Type B pancreatic cell (in vitro differentiated cells): ENCODE data around the gene SLC28A3. TPM values are rescaled to one million over a fixed set of nuclear protein-coding genes. Genes with fewer than 3 reads are reported as not detected.
A peak's percentile ranks its signal among the peaks of the same experiment; 100 is the strongest.

Experiments
- DNase-seq: peaks from one replicate; pipeline ENCODE4 v3.0.0; 2021; ENCODE audit warnings: mixed read lengths; ENCODE audit not compliant: unreplicated experiment; ENCODE audit errors: extremely low spot score
- H3K27ac Mint-ChIP-seq: 2 replicates; pipeline ENCODE4 v1.8.0; 2021; ENCODE audit warnings: mild to moderate bottlenecking, mixed read lengths
- H3K27me3 Mint-ChIP-seq: 2 replicates; pipeline ENCODE4 v1.8.0; 2021; ENCODE audit warnings: mixed read lengths
- H3K36me3 Mint-ChIP-seq: 2 replicates; pipeline ENCODE4 v1.8.0; 2021; ENCODE audit warnings: mixed read lengths
- H3K4me1 Mint-ChIP-seq: one replicate; pipeline ENCODE4 v1.8.0; 2021; ENCODE audit warnings: mixed read lengths; ENCODE audit not compliant: unreplicated experiment
- H3K4me3 Mint-ChIP-seq: 2 replicates; pipeline ENCODE4 v1.8.0; 2021; ENCODE audit warnings: mild to moderate bottlenecking, mixed read lengths
- H3K9me3 Mint-ChIP-seq: 2 replicates; pipeline ENCODE4 v1.8.0; 2021; ENCODE audit warnings: mixed read lengths
- CTCF ChIP-seq: fragments of 200-600 bp; sonication (generic); conservative IDR thresholded peaks from 2 replicates; pipeline ENCODE4 v1.5.0; 2021; ENCODE audit warnings: antibody characterized with exemption, mild to moderate bottlenecking
- total RNA-seq: library from RNA; stranded (reverse); gene quantifications from 2 replicates; pipeline ENCODE4 v1.2.1, GENCODE V29; 2021; ENCODE audit warnings: low replicate concordance

Gene SLC28A3
- total RNA-seq, 1 donor from 2014 or later, result 2.4 TPM

- Mint-ChIP-seq H3K27ac (no peak overlapping the region), H3K4me1 (no peaks in the 10 kb centered on the region), H3K4me3 (no peak overlapping the region), H3K27me3 (no peaks in the 10 kb centered on the region), H3K9me3 (no peaks in the 10 kb centered on the region), H3K36me3 (no peaks in the 10 kb centered on the region)
- no peak for DNase-seq
- TF ChIP-seq CTCF, result no peak
These were observed 43.3 kb downstream of the SLC28A3 start for GRCh38 chr9:84297162-84297821.

DNA sequence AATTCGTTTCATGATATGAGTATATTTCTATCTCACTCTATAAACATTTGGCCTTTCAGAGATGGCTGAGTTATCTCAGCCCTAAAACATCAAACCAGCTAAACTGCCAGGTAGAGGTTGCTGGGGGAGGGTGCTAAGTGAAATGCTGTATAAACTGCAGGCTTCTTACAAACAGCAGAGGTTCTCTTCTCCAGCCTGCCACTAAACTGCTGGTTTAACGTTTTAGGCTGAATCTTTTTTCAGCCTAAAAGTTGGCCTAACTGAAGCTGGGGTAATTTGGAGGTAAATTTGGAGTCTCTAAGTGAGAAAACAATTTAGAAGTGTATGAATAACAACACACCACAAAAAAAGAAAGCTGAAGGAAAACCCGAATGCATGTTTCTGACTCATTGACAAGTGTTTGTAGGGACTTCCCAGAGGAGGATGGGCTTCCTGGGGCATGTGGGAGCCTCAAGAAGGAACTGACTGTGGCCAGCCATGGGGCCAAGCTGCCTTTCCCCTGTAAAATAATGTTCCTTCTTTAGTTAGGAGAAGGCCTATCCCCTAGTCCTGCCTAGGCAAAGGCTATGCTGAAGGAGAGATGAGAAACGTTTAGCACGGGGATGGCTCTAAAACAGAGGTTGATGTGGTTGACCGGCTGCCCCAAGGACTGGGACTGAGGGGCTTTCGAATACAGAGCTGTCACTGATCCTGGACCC lies 44.3 kb downstream of the SLC28A3 start:
- Mint-ChIP-seq H3K9me3 (no peaks in the 10 kb centered on the region), H3K36me3 (no peaks in the 10 kb centered on the region), H3K4me1 (no peaks in the 10 kb centered on the region), H3K27ac (no peak overlapping the region), H3K4me3 (no peak overlapping the region), H3K27me3 (no peaks in the 10 kb centered on the region)
- TF ChIP-seq CTCF, result no peak
- DNase-seq, result no peak

DNA sequence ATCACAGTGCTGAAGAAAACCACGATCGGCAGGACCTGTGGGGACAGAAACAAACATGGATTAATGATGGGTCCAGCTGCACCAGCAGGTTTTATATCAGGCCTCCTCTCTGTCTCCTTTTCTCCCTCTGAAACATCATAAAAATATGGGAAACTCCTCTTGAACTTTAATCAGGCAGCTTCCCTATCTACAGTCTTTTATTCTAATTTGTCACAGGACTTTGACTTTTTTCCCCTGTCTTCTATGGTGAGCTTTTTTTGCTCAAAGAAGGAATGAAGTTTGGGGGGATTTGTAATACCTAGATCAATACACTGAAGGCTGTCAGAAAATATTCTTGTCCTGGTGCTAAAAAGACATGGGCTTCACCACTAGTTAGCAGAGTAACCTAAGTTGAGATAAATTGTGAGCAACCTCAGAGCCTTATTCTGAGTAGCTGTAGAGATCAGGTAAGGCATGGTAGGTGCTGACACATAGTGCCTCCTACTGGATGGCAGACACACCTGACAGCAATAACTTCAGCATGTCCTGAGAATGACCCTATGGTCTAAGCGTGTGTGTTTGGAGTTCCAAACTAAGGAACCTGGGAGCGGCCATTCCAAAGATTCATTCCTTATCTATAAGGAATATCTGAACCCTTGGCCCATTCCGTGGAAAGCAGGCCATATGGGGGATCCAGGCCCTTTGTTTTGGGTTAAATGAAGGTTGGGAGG lies 46.2 kb downstream of the SLC28A3 start:
- TF ChIP-seq CTCF, result peak; percentile 23
- H3K27me3 Mint-ChIP-seq, result no peaks in the 10 kb centered on the region
- no peaks in the 10 kb centered on the region for H3K36me3 Mint-ChIP-seq
- no peak overlapping the region for H3K4me3 Mint-ChIP-seq
- no peak for DNase-seq
- no peak overlapping the region for H3K27ac Mint-ChIP-seq
- H3K9me3 Mint-ChIP-seq, result no peaks in the 10 kb centered on the region
- H3K4me1 Mint-ChIP-seq, result no peaks in the 10 kb centered on the region

DNA sequence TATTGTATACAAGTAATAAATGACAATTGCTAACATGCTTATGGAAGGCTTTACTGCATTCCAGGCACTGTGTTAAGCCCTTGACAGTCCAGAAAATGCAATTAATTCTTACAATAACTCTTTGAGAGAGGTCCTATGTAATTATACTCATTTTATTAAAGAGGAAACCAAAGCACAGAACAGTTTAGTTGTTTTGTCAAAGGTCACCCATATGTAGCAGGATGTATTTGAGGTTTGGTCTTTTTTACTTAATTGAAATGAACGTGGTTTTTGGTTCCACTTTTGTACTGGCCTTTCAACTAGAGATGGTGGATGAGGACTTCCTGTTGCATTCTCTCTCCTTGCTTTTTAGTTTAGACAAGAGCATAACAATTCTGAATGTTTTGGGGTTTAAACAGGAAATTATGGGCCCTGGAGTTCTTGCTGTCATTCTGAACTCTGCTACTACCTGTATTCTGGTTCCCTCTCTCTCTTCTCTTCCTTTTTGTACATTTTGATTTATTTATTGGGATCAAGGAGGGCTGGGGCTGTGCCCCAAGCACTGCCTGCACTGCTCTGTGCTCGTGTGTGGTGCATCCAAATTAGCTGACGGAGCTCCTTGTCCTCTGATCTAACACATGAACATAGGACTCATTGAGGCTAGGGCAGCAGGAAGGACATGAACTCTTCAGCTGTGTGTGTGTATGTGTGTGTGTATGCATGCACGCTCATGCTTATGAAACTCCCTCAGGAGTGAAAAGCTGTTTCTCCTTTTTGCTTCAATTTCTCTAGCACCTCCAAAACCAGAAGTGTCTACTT lies 47.4 kb downstream of the SLC28A3 start:
- no peak for DNase-seq
- no peaks in the 10 kb centered on the region for H3K36me3 Mint-ChIP-seq
- no peaks in the 10 kb centered on the region for H3K9me3 Mint-ChIP-seq
- no peak for TF ChIP-seq CTCF
- H3K4me1 Mint-ChIP-seq, result no peaks in the 10 kb centered on the region
- H3K27me3 Mint-ChIP-seq, result no peaks in the 10 kb centered on the region
- H3K4me3 Mint-ChIP-seq, result no peak overlapping the region
- H3K27ac Mint-ChIP-seq, result no peak overlapping the region

- no peaks in the 10 kb centered on the region for H3K27me3 Mint-ChIP-seq
- TF ChIP-seq CTCF, result no peak
- H3K36me3 Mint-ChIP-seq, result no peaks in the 10 kb centered on the region
- DNase-seq, result no peak
- H3K4me1 Mint-ChIP-seq, result peaks cover 8% of the 10 kb centered on the region
- H3K4me3 Mint-ChIP-seq, result no peak overlapping the region
- no peaks in the 10 kb centered on the region for H3K9me3 Mint-ChIP-seq
- H3K27ac Mint-ChIP-seq, result no peak overlapping the region
These were observed 55.2 kb downstream of the SLC28A3 start for GRCh38 chr9:84285381-84285780.
